ENCODE results near the gene FYCO1. TPM values are rescaled to one million over a fixed set of nuclear protein-coding genes. Genes with fewer than 3 reads are reported as not detected.
"Not testable (repeated sequence)": the region's sequence is repeated elsewhere in the genome, so short reads cannot be mapped to it uniquely, and the experiment has no call there.

FYCO1 gene
- polyA plus RNA-seq, 3 donors = 0.59 to 5.0 (median 1.3) TPM

- intact Hi-C loops (cut with micrococcal nuclease) = no loop called here
- no peak for TF ChIP-seq CTCF (IDR thresholded peaks at IDR 0.05)
- H4K20me1 ChIP-seq (ENCODE audit: insufficient read depth, low read length) = no peaks in the 10 kb centered on the region
- H3K79me2 ChIP-seq (ENCODE audit: insufficient read depth, low read length) = no peaks in the 10 kb centered on the region
- H3K27ac ChIP-seq (ENCODE audit: low read depth in 1 of 2, low read length in 2 of 2) = no peak overlapping the region
- no peaks in the 10 kb centered on the region for H3K9me3 ChIP-seq (replicated peaks in 1 of 2; ENCODE audit: control insufficient read depth in 1 of 2, insufficient read depth in 1 of 2, low read length in 2 of 2)
- no peaks in the 10 kb centered on the region for H3K9me3 Mint-ChIP-seq
- H3K36me3 Mint-ChIP-seq = no peaks in the 10 kb centered on the region
- no peak overlapping the region for H3K27ac Mint-ChIP-seq
- no peak overlapping the region for H3K9ac ChIP-seq (ENCODE audit: insufficient read depth, low read length, poor library complexity, severe bottlenecking)
- no peak overlapping the region for H3K4me3 ChIP-seq (replicated peaks in 1 of 3; ENCODE audit: low read depth in 2 of 3, low read length in 3 of 3)
- H3K4me2 ChIP-seq (replicated peaks; ENCODE audit: extremely low read depth, low read length, poor library complexity, severe bottlenecking) = no peak overlapping the region
- no peak overlapping the region for H3K4me3 Mint-ChIP-seq
- H3K4me1 ChIP-seq (ENCODE audit: control insufficient read depth in 1 of 2, insufficient read depth in 2 of 2, low read length in 2 of 2) = peaks cover 0 to 11% of the 10 kb centered on the region in 2 donors
- peaks cover 15% of the 10 kb centered on the region for H3K4me1 Mint-ChIP-seq
- H2AFZ ChIP-seq (ENCODE audit: insufficient read depth, low read depth, low read length, poor library complexity, severe bottlenecking) = no peak overlapping the region
- no peak for DNase-seq
- no peaks in the 10 kb centered on the region for H3K27me3 ChIP-seq (ENCODE audit: control insufficient read depth in 2 of 2, insufficient read depth in 2 of 2, low read length in 2 of 2)
- H3K27me3 Mint-ChIP-seq (ENCODE audit: low read depth in 3 of 3) = peaks cover 0 to 1% (median under 1%) of the 10 kb centered on the region in 3 donors
- no peaks in the 10 kb centered on the region for H3K36me3 ChIP-seq (replicated peaks in 1 of 2; ENCODE audit: control insufficient read depth in 1 of 2, insufficient read depth in 2 of 2, low read length in 2 of 2)
These were observed 11.7 kb upstream of the FYCO1 start for GRCh38 chr3:46007280-46007679.

GRCh38 chr3:46006238-46007032, 10.8 kb upstream of the FYCO1 start:
- peak in 1 of 3 donors; percentile 41 for DNase-seq

GRCh38 chr3:46003706-46004105, 8.1 kb upstream of the FYCO1 start:
- H3K4me1 Mint-ChIP-seq; H3K27ac ChIP-seq (ENCODE audit: low read depth in 1 of 2, low read length in 2 of 2); H3K79me2 ChIP-seq (ENCODE audit: insufficient read depth, low read length); H3K27ac Mint-ChIP-seq; H4K20me1 ChIP-seq (ENCODE audit: insufficient read depth, low read length); H3K9me3 ChIP-seq (replicated peaks in 1 of 2; ENCODE audit: control insufficient read depth in 1 of 2, insufficient read depth in 1 of 2, low read length in 2 of 2); H3K4me2 ChIP-seq (replicated peaks; ENCODE audit: extremely low read depth, low read length, poor library complexity, severe bottlenecking); H3K27me3 Mint-ChIP-seq (ENCODE audit: low read depth in 3 of 3); H2AFZ ChIP-seq (ENCODE audit: insufficient read depth, low read depth, low read length, poor library complexity, severe bottlenecking); intact Hi-C loops (cut with micrococcal nuclease); H3K9me3 Mint-ChIP-seq; H3K36me3 Mint-ChIP-seq; H3K4me3 Mint-ChIP-seq; H3K4me3 ChIP-seq (replicated peaks in 1 of 3; ENCODE audit: low read depth in 2 of 3, low read length in 3 of 3); H3K36me3 ChIP-seq (replicated peaks in 1 of 2; ENCODE audit: control insufficient read depth in 1 of 2, insufficient read depth in 2 of 2, low read length in 2 of 2); DNase-seq; H3K9ac ChIP-seq (ENCODE audit: insufficient read depth, low read length, poor library complexity, severe bottlenecking); H3K27me3 ChIP-seq (ENCODE audit: control insufficient read depth in 2 of 2, insufficient read depth in 2 of 2, low read length in 2 of 2): not testable (repeated sequence)
- peaks cover 0 to 11% of the 10 kb centered on the region in 2 donors for H3K4me1 ChIP-seq (ENCODE audit: control insufficient read depth in 1 of 2, insufficient read depth in 2 of 2, low read length in 2 of 2)

More at GRCh38 chr3:46006238-46007032, 10.8 kb upstream of the FYCO1 start:
- H3K36me3 ChIP-seq (replicated peaks in 1 of 2; ENCODE audit: control insufficient read depth in 1 of 2, insufficient read depth in 2 of 2, low read length in 2 of 2) = no peaks in the 10 kb centered on the region
- Mint-ChIP-seq H3K4me1 (peaks cover 15% of the 10 kb centered on the region), H3K9me3 (no peaks in the 10 kb centered on the region), H3K27ac (peak overlapping the region in 1 of 7 donors; percentile 22), H3K36me3 (no peaks in the 10 kb centered on the region), H3K27me3 (ENCODE audit: low read depth in 3 of 3) (peaks cover 0 to 1% (median 0%) of the 10 kb centered on the region in 3 donors), H3K4me3 (no peak overlapping the region)
- H3K4me1 ChIP-seq (ENCODE audit: control insufficient read depth in 1 of 2, insufficient read depth in 2 of 2, low read length in 2 of 2) = peaks cover 0 to 11% of the 10 kb centered on the region in 2 donors
- H3K79me2 ChIP-seq (ENCODE audit: insufficient read depth, low read length) = no peaks in the 10 kb centered on the region
- no peaks in the 10 kb centered on the region for H4K20me1 ChIP-seq (ENCODE audit: insufficient read depth, low read length)
- H3K9ac ChIP-seq (ENCODE audit: insufficient read depth, low read length, poor library complexity, severe bottlenecking) = no peak overlapping the region
- no peaks in the 10 kb centered on the region for H3K9me3 ChIP-seq (replicated peaks in 1 of 2; ENCODE audit: control insufficient read depth in 1 of 2, insufficient read depth in 1 of 2, low read length in 2 of 2)
- no peak overlapping the region for H2AFZ ChIP-seq (ENCODE audit: insufficient read depth, low read depth, low read length, poor library complexity, severe bottlenecking)
- H3K27me3 ChIP-seq (ENCODE audit: control insufficient read depth in 2 of 2, insufficient read depth in 2 of 2, low read length in 2 of 2) = no peaks in the 10 kb centered on the region
- WGBS (ENCODE audit: insufficient coverage) = 83% methylated on average over 3 of the region's 5 CpGs
- H3K27ac ChIP-seq (ENCODE audit: low read depth in 1 of 2, low read length in 2 of 2) = no peak overlapping the region
- no peak overlapping the region for H3K4me2 ChIP-seq (replicated peaks; ENCODE audit: extremely low read depth, low read length, poor library complexity, severe bottlenecking)
- intact Hi-C loops (cut with micrococcal nuclease) = no loop called here
- H3K4me3 ChIP-seq (replicated peaks in 1 of 3; ENCODE audit: low read depth in 2 of 3, low read length in 3 of 3) = no peak overlapping the region
- TF ChIP-seq CTCF (IDR thresholded peaks at IDR 0.05) = no peak
